K562 (cell line): ENCODE results near the gene COPRS. TPM values are rescaled to one million over a fixed set of nuclear protein-coding genes. Genes with fewer than 3 reads are reported as not detected.

Experiments
- ATAC-seq: fragments of 200-7000 bp; cut with Tn5 transposase; 3 replicates; pipeline ENCODE4 v1.9.1; 2020; ENCODE audit warnings: moderate library complexity
- BruUV-seq: library from RNA; stranded (reverse); fragments of 400-500 nt; replicated peaks from 2 replicates; lab custom pipeline; 2021; lab: Mats Ljungman, UMichigan
- CTCF ChIA-PET: fragments of 300-600 bp; formaldehyde crosslinking; extraction: SDS; loops from one replicate; lab custom pipeline; 2021; ENCODE audit warnings: low intra/inter-chr PET ratio; lab: Yijun Ruan, JAX
- POLR2A ChIA-PET: fragments of 300-600, 350-650 bp; sonication (Branson Sonifier 250); formaldehyde crosslinking; extraction: SDS; loops from one replicate; lab custom pipeline; 2021; ENCODE audit warnings: antibody characterized with exemption, inconsistent platforms; lab: Yijun Ruan, JAX
- DNase-seq, 4 experiments: peaks; one replicate each; pipeline versions ENCODE4 v3.0.0 to v3.0.0-alpha.2; 2011 to 2018; ENCODE audit warnings: low spot score in 3 of 4, mixed read lengths in 3 of 4; ENCODE audit errors: extremely low read depth in 1 of 4
- FAIRE-seq: peaks from 2 replicates; lab custom pipeline; 2011; peaks lifted over from hg19 to GRCh38; lab: Jason Lieb, UNC
- H2AFZ ChIP-seq: 2 replicates; pipeline ENCODE4 v1.6.0; 2011; ENCODE audit warnings: low read depth, low read length, control low read depth, inconsistent platforms
- H3K27ac ChIP-seq: fragments of 200-600 bp; 3 replicates; pipeline ENCODE4 v1.8.0; 2011; ENCODE audit warnings: low read depth, mild to moderate bottlenecking, control low read depth, inconsistent platforms, low read length, moderate library complexity, mixed read lengths; ENCODE audit errors: extremely low read depth
- H3K27me3 ChIP-seq, 2 experiments: fragments of 300-600 bp in 1 of 2; 2 replicates in 1 of 2; 3 replicates in 1 of 2; pipeline versions ENCODE4 v1.6.0 to v1.8.0; 2011; ENCODE audit warnings: inconsistent platforms in 2 of 2, low read length in 2 of 2, mild to moderate bottlenecking in 1 of 2, mixed read lengths in 1 of 2, moderate library complexity in 1 of 2; ENCODE audit not compliant: control insufficient read depth in 2 of 2, insufficient read depth in 2 of 2
- H3K36me3 ChIP-seq: fragments of 300-600 bp; 3 replicates; pipeline ENCODE4 v1.8.0; 2011; ENCODE audit warnings: mild to moderate bottlenecking, low read length, inconsistent platforms; ENCODE audit not compliant: control insufficient read depth, insufficient read depth
- H3K4me1 ChIP-seq, 2 experiments: fragments of 200-600 bp in 1 of 2; replicated peaks in 1 of 2; 2 replicates in 1 of 2; 3 replicates in 1 of 2; pipeline versions ENCODE4 v1.5.1 to v1.8.0; 2011; ENCODE audit warnings: inconsistent platforms in 2 of 2, low read length in 2 of 2, mild to moderate bottlenecking in 1 of 2, mixed read lengths in 1 of 2, moderate library complexity in 1 of 2; ENCODE audit not compliant: control insufficient read depth in 2 of 2, insufficient read depth in 2 of 2
- H3K4me2 ChIP-seq: 2 replicates; pipeline ENCODE4 v1.6.1; 2011; ENCODE audit warnings: low read length, control low read depth, inconsistent platforms, mixed read lengths; ENCODE audit not compliant: insufficient read depth
- H3K4me3 ChIP-seq: fragments of 200-600 bp; sonication (generic), shearing (Covaris generic); 2 replicates; pipeline ENCODE4 v1.5.1; 2016; ENCODE audit warnings: control low read depth, inconsistent platforms
- H3K79me2 ChIP-seq: fragments of 200-600 bp; 3 replicates; pipeline ENCODE4 v1.8.0; 2011; ENCODE audit warnings: low read length, inconsistent platforms; ENCODE audit not compliant: control insufficient read depth, insufficient read depth
- H3K9ac ChIP-seq, 2 experiments: 2 replicates each; pipeline versions ENCODE4 v1.6.0 to v1.6.1; 2011; ENCODE audit warnings: low read depth in 2 of 2, low read length in 2 of 2, control low read depth in 1 of 2, inconsistent platforms in 1 of 2, mild to moderate bottlenecking in 1 of 2, mixed read lengths in 1 of 2; ENCODE audit not compliant: insufficient read depth in 1 of 2
- H3K9me1 ChIP-seq: one replicate; pipeline ENCODE4 v1.6.0; 2011; ENCODE audit warnings: inconsistent platforms, mild to moderate bottlenecking, low read length, moderate library complexity; ENCODE audit not compliant: control insufficient read depth, insufficient read depth
- H3K9me3 ChIP-seq: replicated peaks from 2 replicates; pipeline ENCODE4 v1.5.1; 2011; ENCODE audit warnings: low read depth, low read length, inconsistent platforms; ENCODE audit not compliant: control insufficient read depth, insufficient read depth
- H4K20me1 ChIP-seq: replicated peaks from 2 replicates; pipeline ENCODE4 v1.6.1; 2011; ENCODE audit warnings: low read length, inconsistent platforms, mixed read lengths; ENCODE audit not compliant: control insufficient read depth, insufficient read depth
- BDP1 ChIP-seq: IDR thresholded peaks from 3 replicates; pipeline ENCODE4 v1.6.1; 2011; ENCODE audit not compliant: insufficient read length, insufficient read depth
- C11orf30 ChIP-seq: fragments of 450-650 bp; IDR thresholded peaks from 2 replicates; pipeline ENCODE4 v1.6.1; 2016; ENCODE audit warnings: low read depth, mild to moderate bottlenecking
- MAFF ChIP-seq: IDR thresholded peaks from 2 replicates; pipeline ENCODE4 v1.6.1; 2012; ENCODE audit warnings: low read length, improper control_type of control experiment
- MAFG ChIP-seq: fragments of 450-650 bp; conservative IDR thresholded peaks from 2 replicates; pipeline ENCODE4 v1.6.1; 2016; ENCODE audit warnings: missing genetic modification characterization, missing compliant biosample characterization
- MAFK ChIP-seq: IDR thresholded peaks from 2 replicates; pipeline ENCODE4 v1.6.1; 2011; ENCODE audit warnings: low read length, improper control_type of control experiment
- MEF2D ChIP-seq: conservative IDR thresholded peaks from 2 replicates; pipeline ENCODE4 v1.6.1; 2016; ENCODE audit warnings: low read depth, missing genetic modification characterization, missing compliant biosample characterization
- XRCC5 ChIP-seq: fragments of 200-400 bp; formaldehyde crosslinking; IDR thresholded peaks from 2 replicates; pipeline ENCODE4 v1.6.1; 2017; ENCODE audit warnings: low read depth, mild to moderate bottlenecking, low read length
- ZNF316 ChIP-seq: fragments of 450-650 bp; IDR thresholded peaks from 2 replicates; pipeline ENCODE4 v1.6.1; 2016
- WGBS: fragments of 100-300 bp; shearing (Covaris generic); methylation state at CpG from one replicate; pipeline ENCODE4 v1.1.6; 2016; ENCODE audit warnings: low coverage, mixed read lengths; ENCODE audit not compliant: insufficient coverage; ENCODE audit errors: missing lambda C conversion rate; 5-methylcytosine and 5-hydroxymethylcytosine counted together
- in situ Hi-C: fragments of 300-500 bp; cut with MboI; formaldehyde crosslinking; loops from 4 replicates; pipeline ENCODE4 v1.15.0; 2018; ENCODE audit warnings: inconsistent platforms, mixed read lengths
- intact Hi-C: fragments of 100-400 bp; cut with micrococcal nuclease; formaldehyde crosslinking; loops from 2 replicates; pipeline ENCODE4 v1.14.2; 2022
- polyA plus RNA-seq, 8 experiments: library from polyadenylated mRNA; depleted of rRNA in 4 of 8; stranded (reverse) in 5 of 8; unstranded in 3 of 8; fragments of >200 nt; fragmentation: Nextera tagmentation in 2 of 8; fragmentation: Illumina TruSeq in 1 of 8; extraction: Ambion mirVana in 2 of 8; extraction: Trizol in 1 of 8; gene quantifications; 2 replicates each; pipeline versions ENCODE4 v1.2.1 to v1.2.3, GENCODE V29; 2011 to 2014; ENCODE audit warnings: inconsistent platforms in 1 of 8, missing spikeins in 1 of 8
- total RNA-seq, 7 experiments: library from RNA; depleted of rRNA in 6 of 7; stranded (reverse); fragments of >200 nt in 6 of 7; fragmentation: Illumina TruSeq in 2 of 7; extraction: Trizol in 2 of 7; gene quantifications; 2 replicates each; pipeline versions ENCODE4 v1.2.1 to v1.2.3, GENCODE V29; 2011 to 2021; ENCODE audit warnings: low replicate concordance in 1 of 7

COPRS gene
- total and polyA plus RNA-seq, 9 of the 15 experiments (the other 6 are each of a cell fraction or from before 2014, with no cell fraction given) = 11.9 to 102 (median 60.5) TPM

DNA sequence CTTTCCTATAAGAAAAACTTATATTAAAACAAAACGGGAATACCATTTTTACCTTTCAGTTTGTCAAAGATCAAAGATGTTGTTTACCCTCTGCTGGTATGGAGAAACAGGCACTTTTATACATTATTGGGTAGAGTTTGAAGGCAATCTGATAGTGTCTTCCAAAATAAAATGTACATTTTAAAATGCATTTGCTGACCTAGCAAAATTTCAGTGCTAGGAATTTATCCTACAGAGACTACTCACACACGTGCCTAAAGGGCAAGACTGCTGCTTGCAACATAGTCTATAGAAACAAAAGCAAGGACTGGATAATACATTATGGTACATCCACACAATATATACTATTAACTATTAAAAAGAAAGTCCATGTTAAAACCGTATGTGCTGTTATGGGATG is 36.0 kb downstream of the COPRS start:
- peaks cover 0 to 2% of the 10 kb centered on the region in 2 experiments; a peak in 1 of 5 replicates for H3K27me3 ChIP-seq
- intact Hi-C loops (no loop called here), in situ Hi-C loops (no loop called here)
- no peak overlapping the region for H3K9ac ChIP-seq
- no peak overlapping the region for H2AFZ ChIP-seq
- H3K79me2 ChIP-seq = no peaks in the 10 kb centered on the region
- no peaks in the 10 kb centered on the region for H3K36me3 ChIP-seq
- BruUV-seq = no TSS peak
- peak; percentile 83 for TF ChIP-seq MAFG (tag)
- TF ChIP-seq ZNF316 = peak; percentile 91
- no peak for TF ChIP-seq MEF2D (tag)
- TF ChIP-seq XRCC5 = no peak
- TF ChIP-seq C11orf30 = peak; percentile 84
- TF ChIP-seq MAFK = peak; percentile 91
- TF ChIP-seq BDP1 = no peak
- TF ChIP-seq MAFF = peak; percentile 92
- no peaks in the 10 kb centered on the region for H4K20me1 ChIP-seq
- DNase-seq (no peak), ATAC-seq (no peak), FAIRE-seq (no peak)
- H3K9me1 ChIP-seq = no peaks in the 10 kb centered on the region
- no peaks in the 10 kb centered on the region for H3K9me3 ChIP-seq
- WGBS = 2% methylated on average over 3 of the region's 3 CpGs
- no peak overlapping the region for H3K4me2 ChIP-seq
- no peak overlapping the region for H3K4me3 ChIP-seq
- POLR2A ChIA-PET = no interaction called here
- peaks cover 2 to 4% of the 10 kb centered on the region in 2 experiments; a peak in 2 of 5 replicates for H3K4me1 ChIP-seq
- CTCF ChIA-PET = no interaction called here
- H3K27ac ChIP-seq = no peak overlapping the region
